GM18511 (cell line): ENCODE measurements around the gene KDM4B.

Source experiments
- ATAC-seq: cut with Tn5 transposase; IDR thresholded peaks from one replicate; pipeline ENCODE4 v1.9.1; 2021; ENCODE audit warnings: mild to moderate bottlenecking, moderate library complexity; ENCODE audit not compliant: unreplicated experiment

KDM4B gene

GRCh38 chr19:5086230-5086629, 117.3 kb downstream of the KDM4B start:
- ATAC-seq = no peak

- no peak for ATAC-seq
Measured at GRCh38 chr19:5086725-5087439, 118.0 kb downstream of the KDM4B start.

GRCh38 chr19:5089283-5089682, 120.4 kb downstream of the KDM4B start:
- ATAC-seq = no peak

GRCh38 chr19:5090465-5091017, 121.6 kb downstream of the KDM4B start:
- no peak for ATAC-seq

GRCh38 chr19:5091018-5091683, 122.2 kb downstream of the KDM4B start:
- no peak for ATAC-seq

- ATAC-seq = no peak
Measured at GRCh38 chr19:5091684-5092480, 123.0 kb downstream of the KDM4B start.

GRCh38 chr19:5092481-5092843, 123.5 kb downstream of the KDM4B start:
- ATAC-seq = no peak

- ATAC-seq = no peak
Measured at GRCh38 chr19:5093297-5093928, 124.5 kb downstream of the KDM4B start.

GRCh38 chr19:5093948-5094718, 125.2 kb downstream of the KDM4B start:
- ATAC-seq = no peak

GRCh38 chr19:5094768-5095567, 126.1 kb downstream of the KDM4B start:
- no peak for ATAC-seq

- ATAC-seq = no peak
Measured at GRCh38 chr19:5095568-5095850, 126.6 kb downstream of the KDM4B start.

GRCh38 chr19:5096536-5096935, 127.6 kb downstream of the KDM4B start:
- no peak for ATAC-seq

- no peak for ATAC-seq
Measured at GRCh38 chr19:5097331-5097930, 128.5 kb downstream of the KDM4B start.

- ATAC-seq = no peak
Measured at GRCh38 chr19:5097959-5098623, 129.2 kb downstream of the KDM4B start.

GRCh38 chr19:5098646-5099045, 129.7 kb downstream of the KDM4B start:
- no peak for ATAC-seq

GRCh38 chr19:5099701-5100221, 130.8 kb downstream of the KDM4B start:
- no peak for ATAC-seq

- ATAC-seq = no peak
Measured at GRCh38 chr19:5101871-5102270, 133.0 kb downstream of the KDM4B start.

GRCh38 chr19:5102520-5102919, 133.6 kb downstream of the KDM4B start:
- ATAC-seq = no peak
